Measurements from ENCODE around the gene CAPZB. TPM values are rescaled to one million over a fixed set of nuclear protein-coding genes. Genes with fewer than 3 reads are reported as not detected.
A peak's percentile ranks its signal among the peaks of the same experiment; 100 is the strongest.

Gene CAPZB
- total RNA-seq, 1 donor from 2014 or later, result 189 TPM

DNA sequence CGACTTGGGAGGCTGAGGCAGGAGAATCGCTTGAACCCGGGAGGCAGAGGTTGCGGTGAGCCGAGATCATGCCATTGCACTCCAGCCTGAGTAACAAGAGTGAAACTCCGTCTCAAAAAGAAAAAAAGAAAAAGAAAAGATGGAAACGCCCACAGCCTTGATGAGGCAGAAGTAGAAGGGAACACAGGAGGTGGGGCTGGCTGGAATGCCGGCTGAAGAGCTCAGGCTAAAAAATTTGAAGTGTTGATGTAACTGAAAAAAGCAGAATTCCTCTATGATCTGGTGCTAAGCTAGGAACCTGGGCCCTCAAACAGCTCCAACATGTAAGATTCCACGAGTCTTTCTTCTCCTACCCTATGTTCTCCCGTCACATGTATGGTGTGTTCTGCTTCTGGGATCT is 119.6 kb downstream of the CAPZB start:
- H3K27me3 Mint-ChIP-seq, result no peaks in the 10 kb centered on the region
- TF ChIP-seq, protein P1, sequence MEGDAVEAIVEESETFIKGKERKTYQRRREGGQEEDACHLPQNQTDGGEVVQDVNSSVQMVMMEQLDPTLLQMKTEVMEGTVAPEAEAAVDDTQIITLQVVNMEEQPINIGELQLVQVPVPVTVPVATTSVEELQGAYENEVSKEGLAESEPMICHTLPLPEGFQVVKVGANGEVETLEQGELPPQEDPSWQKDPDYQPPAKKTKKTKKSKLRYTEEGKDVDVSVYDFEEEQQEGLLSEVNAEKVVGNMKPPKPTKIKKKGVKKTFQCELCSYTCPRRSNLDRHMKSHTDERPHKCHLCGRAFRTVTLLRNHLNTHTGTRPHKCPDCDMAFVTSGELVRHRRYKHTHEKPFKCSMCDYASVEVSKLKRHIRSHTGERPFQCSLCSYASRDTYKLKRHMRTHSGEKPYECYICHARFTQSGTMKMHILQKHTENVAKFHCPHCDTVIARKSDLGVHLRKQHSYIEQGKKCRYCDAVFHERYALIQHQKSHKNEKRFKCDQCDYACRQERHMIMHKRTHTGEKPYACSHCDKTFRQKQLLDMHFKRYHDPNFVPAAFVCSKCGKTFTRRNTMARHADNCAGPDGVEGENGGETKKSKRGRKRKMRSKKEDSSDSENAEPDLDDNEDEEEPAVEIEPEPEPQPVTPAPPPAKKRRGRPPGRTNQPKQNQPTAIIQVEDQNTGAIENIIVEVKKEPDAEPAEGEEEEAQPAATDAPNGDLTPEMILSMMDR (IDR thresholded peaks at IDR 0.05; ENCODE audit: unreplicated experiment), result no peak
- no peak for DNase-seq (ENCODE audit: low spot score, unreplicated experiment)
- peaks cover 2% of the 10 kb centered on the region for H3K36me3 Mint-ChIP-seq (ENCODE audit: insufficient read depth)
- H3K4me1 Mint-ChIP-seq (ENCODE audit: low read depth), result no peaks in the 10 kb centered on the region
- no peak overlapping the region for H3K27ac Mint-ChIP-seq
- H3K4me3 Mint-ChIP-seq (ENCODE audit: low read depth), result no peak overlapping the region
- H3K9me3 Mint-ChIP-seq (ENCODE audit: low read depth), result no peaks in the 10 kb centered on the region

DNA sequence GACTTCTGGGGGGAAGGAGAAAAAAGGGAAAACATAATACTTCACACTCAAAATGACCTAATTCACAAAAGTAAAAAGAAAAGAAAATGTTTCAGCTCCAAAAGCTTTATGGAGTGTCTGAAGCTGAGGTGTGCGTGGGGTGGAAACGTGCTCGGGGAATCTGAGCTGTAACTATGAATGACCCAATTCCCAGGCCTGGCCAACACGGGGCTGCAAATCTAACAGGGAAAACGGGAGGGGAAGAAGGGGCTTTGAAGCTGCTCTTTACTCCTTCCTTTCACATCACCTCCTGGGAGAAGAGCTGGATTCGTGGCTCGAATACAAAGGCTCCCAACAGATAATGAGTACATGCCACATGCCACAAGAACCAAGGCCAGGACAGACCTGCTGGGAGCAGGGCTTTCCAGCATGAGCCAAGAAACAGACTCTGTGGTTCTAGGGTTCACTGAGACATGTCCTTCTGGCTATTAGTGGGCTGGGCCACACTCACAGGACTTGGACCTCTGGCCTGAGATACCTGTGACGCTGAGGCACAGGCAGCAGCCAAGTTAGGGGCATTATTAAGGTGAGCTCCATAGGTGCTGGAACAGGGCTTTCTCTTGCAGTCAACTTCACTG is 121.7 kb downstream of the CAPZB start:
- Mint-ChIP-seq H3K4me3 (ENCODE audit: low read depth) (no peak overlapping the region), H3K27ac (no peak overlapping the region)

DNA sequence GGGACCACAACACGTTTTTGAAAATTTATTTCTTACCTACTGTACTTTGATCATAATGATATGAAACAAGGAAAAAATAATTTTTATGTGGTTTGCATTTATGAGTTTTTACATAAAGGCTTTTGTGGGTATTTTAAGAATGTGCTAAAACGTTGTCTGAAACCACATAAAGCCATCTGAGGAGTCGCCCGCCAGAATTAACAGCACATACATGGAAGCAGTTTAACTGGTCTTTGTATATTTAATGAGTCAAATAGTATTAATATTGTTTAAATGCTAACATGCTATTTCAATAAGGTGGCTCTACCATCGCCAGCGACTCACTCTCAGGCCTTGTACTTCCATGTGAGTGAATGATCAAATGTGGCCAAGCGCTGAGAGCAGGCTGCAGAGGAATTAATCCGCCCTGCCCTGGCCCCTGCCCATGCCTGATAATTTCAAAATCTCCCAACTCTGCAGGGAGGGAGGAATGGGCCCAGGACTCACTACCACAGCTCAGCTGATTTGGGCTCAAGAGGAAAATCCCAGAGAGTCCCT is 123.7 kb downstream of the CAPZB start:
- no peak for DNase-seq (ENCODE audit: low spot score, unreplicated experiment)
- Mint-ChIP-seq H3K4me1 (ENCODE audit: low read depth) (no peaks in the 10 kb centered on the region), H3K36me3 (ENCODE audit: insufficient read depth) (peaks cover 2% of the 10 kb centered on the region), H3K27me3 (no peaks in the 10 kb centered on the region), H3K4me3 (ENCODE audit: low read depth) (no peak overlapping the region), H3K9me3 (ENCODE audit: low read depth) (no peaks in the 10 kb centered on the region), H3K27ac (no peak overlapping the region)
- TF ChIP-seq, protein P1 (IDR thresholded peaks at IDR 0.05; ENCODE audit: unreplicated experiment), result no peak

More for the DNA sequence above, 121.7 kb downstream of the CAPZB start:
- Mint-ChIP-seq H3K4me1 (ENCODE audit: low read depth) (no peaks in the 10 kb centered on the region), H3K9me3 (ENCODE audit: low read depth) (no peaks in the 10 kb centered on the region), H3K27me3 (no peaks in the 10 kb centered on the region), H3K36me3 (ENCODE audit: insufficient read depth) (peaks cover 2% of the 10 kb centered on the region)
- TF ChIP-seq, protein P1 (IDR thresholded peaks at IDR 0.05; ENCODE audit: unreplicated experiment), result no peak
- DNase-seq (ENCODE audit: low spot score, unreplicated experiment), result no peak

DNA sequence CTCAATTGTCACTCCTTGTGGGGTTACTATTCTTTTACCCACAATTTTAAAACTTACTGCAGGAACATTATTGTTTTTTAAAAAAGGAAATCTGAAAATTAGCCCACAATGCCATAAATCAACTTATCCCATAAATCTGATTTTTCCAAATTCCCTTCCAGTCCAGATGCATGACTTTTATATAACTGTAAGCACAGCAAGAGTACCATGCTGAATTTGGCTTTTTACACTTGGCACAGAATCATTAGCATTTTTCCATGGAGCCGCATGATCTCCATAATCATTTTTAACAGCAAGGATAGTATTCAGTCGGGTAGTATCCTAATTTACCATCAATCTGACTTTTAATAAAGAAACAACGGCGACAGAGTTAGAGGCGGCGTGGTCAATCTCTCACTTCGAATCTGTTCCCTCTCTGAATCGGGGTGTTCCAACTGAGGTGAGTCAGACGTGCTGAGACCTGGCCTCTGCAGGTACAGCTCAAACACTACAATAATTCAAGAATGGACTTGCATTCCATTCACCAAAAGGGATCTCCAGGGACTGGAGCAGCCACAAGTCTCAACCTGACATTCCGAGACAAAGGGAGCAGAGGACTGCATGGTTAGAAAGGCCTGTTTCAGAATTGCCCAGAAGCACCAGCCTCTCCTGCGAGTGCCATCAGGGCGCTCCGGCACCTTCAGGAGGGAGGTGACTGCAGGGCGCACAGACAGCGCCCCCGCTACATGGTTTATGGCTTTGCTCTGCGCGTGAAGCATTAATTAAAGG is 124.3 kb downstream of the CAPZB start:
- no peak overlapping the region for H3K4me3 Mint-ChIP-seq (ENCODE audit: low read depth)
- TF ChIP-seq, protein P1 (IDR thresholded peaks at IDR 0.05; ENCODE audit: unreplicated experiment), result no peak
- DNase-seq (ENCODE audit: low spot score, unreplicated experiment), result no peak
- no peaks in the 10 kb centered on the region for H3K9me3 Mint-ChIP-seq (ENCODE audit: low read depth)
- H3K27ac Mint-ChIP-seq, result peak overlapping the region; percentile 43
- H3K4me1 Mint-ChIP-seq (ENCODE audit: low read depth), result no peaks in the 10 kb centered on the region
- H3K36me3 Mint-ChIP-seq (ENCODE audit: insufficient read depth), result peaks cover 2% of the 10 kb centered on the region
- no peaks in the 10 kb centered on the region for H3K27me3 Mint-ChIP-seq

DNA sequence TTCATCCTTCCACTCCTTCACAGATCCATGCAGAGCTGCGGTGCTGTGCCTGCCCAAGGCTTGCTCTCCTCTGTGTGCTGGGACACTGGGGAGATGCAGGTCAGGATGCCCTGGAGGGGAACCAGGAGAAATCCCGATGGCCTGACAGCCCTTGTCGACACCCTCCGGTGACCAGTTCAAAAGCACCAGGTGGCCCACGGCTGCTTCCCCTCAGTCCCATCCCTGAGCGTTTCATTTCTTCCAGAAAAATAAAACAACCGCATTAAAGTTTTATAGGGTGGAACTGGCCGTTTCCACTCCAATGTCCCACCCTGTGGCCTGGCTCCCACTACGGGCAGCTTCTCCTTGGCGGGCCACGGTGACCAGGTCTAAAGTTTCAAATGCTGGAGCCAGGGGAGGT is 124.9 kb downstream of the CAPZB start:
- TF ChIP-seq, protein P1 (IDR thresholded peaks at IDR 0.05; ENCODE audit: unreplicated experiment), result no peak
- Mint-ChIP-seq H3K4me3 (ENCODE audit: low read depth) (no peak overlapping the region), H3K4me1 (ENCODE audit: low read depth) (no peaks in the 10 kb centered on the region), H3K9me3 (ENCODE audit: low read depth) (no peaks in the 10 kb centered on the region), H3K27ac (no peak overlapping the region), H3K36me3 (ENCODE audit: insufficient read depth) (peaks cover 6% of the 10 kb centered on the region), H3K27me3 (no peaks in the 10 kb centered on the region)
- DNase-seq (ENCODE audit: low spot score, unreplicated experiment), result no peak

Data from progenitor cell of endocrine pancreas (in vitro differentiated cells).